SH-SY5Y (cell line): ENCODE measurements around the gene EDNRB.

Experiments
- GATA2 ChIP-seq: IDR thresholded peaks from 2 replicates; pipeline ENCODE4 v1.6.1; 2011; ENCODE audit warnings: mild to moderate bottlenecking, low read depth, low read length
- GATA3 ChIP-seq: IDR thresholded peaks from 2 replicates; pipeline ENCODE4 v1.6.1; 2011; ENCODE audit warnings: low read depth, mild to moderate bottlenecking, low read length, moderate library complexity

- TF ChIP-seq GATA2: no peak
- TF ChIP-seq GATA3: no peak
Measured at GRCh38 chr13:77863144-77863543, 55.5 kb downstream of the EDNRB start.
